GM23248 (cell line): ENCODE measurements around the gene CEACAM6. TPM values are rescaled to one million over a fixed set of nuclear protein-coding genes. Genes with fewer than 3 reads are reported as not detected.
A peak's percentile ranks its signal among the peaks of the same experiment; 100 is the strongest.
"Not testable (repeated sequence)": the region's sequence is repeated elsewhere in the genome, so short reads cannot be mapped to it uniquely, and the experiment has no call there.

Source experiments
- DNase-seq: peaks from one replicate; pipeline ENCODE4 v3.0.0-alpha.2; 2015
- H2AFZ ChIP-seq: fragments of 200-600 bp; sonication (generic); 2 replicates; pipeline ENCODE4 v1.6.1; 2016; ENCODE audit warnings: antibody characterized with exemption
- H3F3A ChIP-seq: fragments of 200-600 bp; sonication (generic); 2 replicates; pipeline ENCODE4 v1.6.1; 2016; ENCODE audit warnings: mild to moderate bottlenecking, antibody characterized with exemption, mixed run types; ENCODE audit not compliant: insufficient read depth
- H3K27ac ChIP-seq: fragments of 200-600 bp; sonication (generic); 2 replicates; pipeline ENCODE4 v1.5.1; 2016; ENCODE audit warnings: mild to moderate bottlenecking
- H3K27me3 ChIP-seq: fragments of 200-600 bp; sonication (generic); replicated peaks from 2 replicates; pipeline ENCODE4 v1.6.1; 2016; ENCODE audit warnings: mild to moderate bottlenecking; ENCODE audit not compliant: insufficient read depth
- H3K36me3 ChIP-seq: fragments of 200-600 bp; sonication (generic); 2 replicates; pipeline ENCODE4 v1.6.1; 2016; ENCODE audit warnings: low read depth, mild to moderate bottlenecking
- H3K4me1 ChIP-seq: fragments of 200-600 bp; sonication (generic); 2 replicates; pipeline ENCODE4 v1.6.1; 2016; ENCODE audit warnings: mild to moderate bottlenecking; ENCODE audit not compliant: insufficient read depth
- H3K4me2 ChIP-seq: fragments of 200-600 bp; sonication (generic); one replicate; pipeline ENCODE4 v1.6.1; 2016; ENCODE audit warnings: mild to moderate bottlenecking; ENCODE audit not compliant: unreplicated experiment
- H3K4me3 ChIP-seq: fragments of 200-600 bp; sonication (generic); 2 replicates; pipeline ENCODE4 v1.5.1; 2016; ENCODE audit warnings: mild to moderate bottlenecking
- H3K79me2 ChIP-seq: fragments of 200-600 bp; sonication (generic); 2 replicates; pipeline ENCODE4 v1.6.1; 2016; ENCODE audit warnings: mild to moderate bottlenecking; ENCODE audit not compliant: insufficient read depth
- H3K9ac ChIP-seq: fragments of 200-600 bp; sonication (generic); 2 replicates; pipeline ENCODE4 v1.6.1; 2016; ENCODE audit warnings: mild to moderate bottlenecking
- H3K9me2 ChIP-seq: fragments of 200-600 bp; sonication (generic); 2 replicates; pipeline ENCODE4 v1.6.1; 2016; ENCODE audit warnings: mixed run types, mild to moderate bottlenecking, moderate library complexity; ENCODE audit not compliant: insufficient read depth
- H3K9me3 ChIP-seq: fragments of 200-600 bp; sonication (generic); one replicate; pipeline ENCODE4 v1.6.1; 2017; ENCODE audit warnings: low read depth
- H4K20me1 ChIP-seq: fragments of 200-600 bp; sonication (generic); 2 replicates; pipeline ENCODE4 v1.6.0; 2016; ENCODE audit not compliant: insufficient read depth
- EZH2 ChIP-seq: fragments of 200-600 bp; sonication (generic); IDR thresholded peaks from 2 replicates; pipeline ENCODE4 v1.6.1; 2018; ENCODE audit warnings: antibody characterized with exemption, mild to moderate bottlenecking; ENCODE audit not compliant: insufficient read depth, poor library complexity, severe bottlenecking
- EZH2phosphoT487 ChIP-seq: fragments of 200-600 bp; sonication (generic); IDR thresholded peaks from 2 replicates; pipeline ENCODE4 v1.6.1; 2018; ENCODE audit warnings: antibody characterized with exemption, moderate library complexity, mild to moderate bottlenecking, low read depth; ENCODE audit not compliant: insufficient read depth
- WGBS, 2 experiments: methylation state at CpG; one replicate each; pipeline ENCODE4 v1.1.6; 2015 to 2017; ENCODE audit warnings: low lambda C conversion rate in 2 of 2, low coverage in 1 of 2; ENCODE audit errors: missing lambda C conversion rate in 2 of 2; 5-methylcytosine and 5-hydroxymethylcytosine counted together
- in situ Hi-C: fragments of 300-500 bp; cut with MboI; formaldehyde crosslinking; loops from 2 replicates; pipeline ENCODE4 v1.15.0; 2020
- polyA plus RNA-seq: library from polyadenylated mRNA; unstranded; fragments of >200 nt; fragmentation: Nextera tagmentation; extraction: Ambion mirVana; gene quantifications from 2 replicates; pipeline ENCODE4 v1.2.1, GENCODE V29; 2016
- total RNA-seq: library from RNA; depleted of rRNA; stranded (reverse); fragments of >200 nt; shearing (Covaris generic); gene quantifications from 2 replicates; pipeline ENCODE4 v1.2.3, GENCODE V29; 2014

Gene CEACAM6
- total and polyA plus RNA-seq, 2 experiments from 2014 or later, result not detected

GRCh38 chr19:41753159-41753558, 2.2 kb upstream of the CEACAM6 start:
- no peaks in the 10 kb centered on the region for H3K36me3 ChIP-seq
- no peak overlapping the region for H3K4me2 ChIP-seq
- H3K9me3 ChIP-seq, result no peaks in the 10 kb centered on the region
- in situ Hi-C loops, result no loop called here
- no peaks in the 10 kb centered on the region for H3K9me2 ChIP-seq
- no peak overlapping the region for H2AFZ ChIP-seq
- no peaks in the 10 kb centered on the region for H3F3A ChIP-seq
- H3K27ac ChIP-seq, result no peak overlapping the region
- H3K9ac ChIP-seq, result no peak overlapping the region
- DNase-seq, result peak; percentile 52
- 1 to 2% methylated on average over 12 of the region's 12 CpGs for whole genome bisulfite sequencing, 2 experiments
- H3K27me3 ChIP-seq, result peaks cover 15% of the 10 kb centered on the region
- no peak for TF ChIP-seq EZH2phosphoT487
- no peak overlapping the region for H3K4me3 ChIP-seq
- no peaks in the 10 kb centered on the region for H3K4me1 ChIP-seq
- H4K20me1 ChIP-seq, result no peaks in the 10 kb centered on the region
- no peaks in the 10 kb centered on the region for H3K79me2 ChIP-seq

- in situ Hi-C loops, result no loop called here
- Histone ChIP-seq H4K20me1 (no peaks in the 10 kb centered on the region), H3K9me3 (no peaks in the 10 kb centered on the region), H2AFZ (no peak overlapping the region), H3K4me3 (no peak overlapping the region), H3K9me2 (no peaks in the 10 kb centered on the region), H3K27me3 (peaks cover 12% of the 10 kb centered on the region), H3K9ac (no peak overlapping the region), H3K4me1 (no peaks in the 10 kb centered on the region), H3K36me3 (no peaks in the 10 kb centered on the region), H3F3A (no peaks in the 10 kb centered on the region), H3K4me2 (no peak overlapping the region), H3K79me2 (no peaks in the 10 kb centered on the region), H3K27ac (no peak overlapping the region)
- DNase-seq, result peak; percentile 41
- WGBS, 2 experiments, result 1 to 2% methylated on average over 4 of the region's 4 CpGs
- TF ChIP-seq EZH2phosphoT487 (no peak), EZH2 (no peak)
Measured at GRCh38 chr19:41753936-41754529, 1.3 kb upstream of the CEACAM6 start.

GRCh38 chr19:41758846-41759245, 3.5 kb downstream of the CEACAM6 start:
- H3K9ac ChIP-seq, result no peak overlapping the region
- no peak for DNase-seq
- H3K9me2 ChIP-seq, result no peaks in the 10 kb centered on the region
- no peak overlapping the region for H2AFZ ChIP-seq
- H3K79me2 ChIP-seq, result no peaks in the 10 kb centered on the region
- WGBS, 2 experiments, result 30 to 38% methylated on average over 9 of the region's 9 CpGs
- in situ Hi-C loops, result no loop called here
- H3K4me3 ChIP-seq, result no peak overlapping the region
- no peaks in the 10 kb centered on the region for H3K36me3 ChIP-seq
- TF ChIP-seq EZH2, result no peak
- no peak for TF ChIP-seq EZH2phosphoT487
- no peak overlapping the region for H3K4me2 ChIP-seq
- no peaks in the 10 kb centered on the region for H3K4me1 ChIP-seq
- no peaks in the 10 kb centered on the region for H3K9me3 ChIP-seq
- no peak overlapping the region for H3K27ac ChIP-seq
- no peaks in the 10 kb centered on the region for H4K20me1 ChIP-seq
- peaks cover 22% of the 10 kb centered on the region for H3K27me3 ChIP-seq
- no peaks in the 10 kb centered on the region for H3F3A ChIP-seq

DNA sequence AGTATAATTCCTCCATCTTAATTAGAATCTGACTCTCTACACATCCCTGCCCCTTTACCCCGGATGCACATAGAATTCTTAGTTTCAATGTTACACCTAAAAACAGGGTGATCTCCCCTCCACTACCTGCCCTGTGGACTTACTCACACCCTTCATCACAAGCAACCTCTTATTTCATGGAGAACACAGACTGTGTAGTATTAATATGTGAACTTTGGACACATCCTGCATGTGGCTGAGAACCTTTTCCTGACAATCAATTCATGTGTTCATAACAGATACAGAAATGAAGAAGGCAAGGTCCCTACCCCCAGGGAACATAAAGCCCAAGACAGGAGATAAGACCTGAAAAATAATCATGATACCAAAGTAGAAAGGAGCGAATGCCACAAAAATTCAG, 11.8 kb downstream of the CEACAM6 start:
- no peak for TF ChIP-seq EZH2
- no peak for TF ChIP-seq EZH2phosphoT487
- Histone ChIP-seq H3K4me3 (no peak overlapping the region), H3K4me1 (no peaks in the 10 kb centered on the region), H3K9me2 (no peaks in the 10 kb centered on the region), H3K9ac (no peak overlapping the region), H3K27ac (no peak overlapping the region), H3K9me3 (no peaks in the 10 kb centered on the region), H3K36me3 (no peaks in the 10 kb centered on the region), H4K20me1 (no peaks in the 10 kb centered on the region), H3F3A (no peaks in the 10 kb centered on the region), H2AFZ (no peak overlapping the region), H3K4me2 (no peak overlapping the region), H3K27me3 (peaks cover 27% of the 10 kb centered on the region), H3K79me2 (no peaks in the 10 kb centered on the region)
- DNase-seq, result no peak
- in situ Hi-C loops, result no loop called here
- WGBS, 2 experiments, result 42 to 50% methylated on average over 2 of the region's 2 CpGs

DNA sequence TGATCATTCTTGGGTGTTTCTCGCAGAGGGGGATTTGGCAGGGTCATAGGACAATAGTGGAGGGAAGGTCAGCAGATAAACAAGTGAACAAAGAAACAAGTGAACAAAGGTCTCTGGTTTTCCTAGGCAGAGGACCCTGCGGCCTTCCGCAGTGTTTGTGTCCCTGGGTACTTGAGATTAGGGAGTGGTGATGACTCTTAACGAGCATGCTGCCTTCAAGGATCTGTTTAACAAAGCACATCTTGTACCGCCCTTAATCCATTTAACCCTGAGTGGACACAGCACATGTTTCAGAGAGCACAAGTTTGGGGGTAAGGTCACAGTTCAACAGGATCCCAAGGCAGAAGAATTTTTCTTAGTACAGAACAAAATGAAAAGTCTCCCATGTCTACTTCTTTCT, 12.8 kb downstream of the CEACAM6 start:
- H3K9ac ChIP-seq, H3F3A ChIP-seq, H2AFZ ChIP-seq, DNase-seq, H3K9me3 ChIP-seq, H3K4me1 ChIP-seq, in situ Hi-C loops, H3K9me2 ChIP-seq, H4K20me1 ChIP-seq, H3K4me2 ChIP-seq, H3K4me3 ChIP-seq, H3K27ac ChIP-seq, H3K79me2 ChIP-seq, H3K36me3 ChIP-seq: not testable (repeated sequence)
- peaks cover 31% of the 10 kb centered on the region for H3K27me3 ChIP-seq
- WGBS, 2 experiments, result 36 to 44% methylated on average over 5 of the region's 5 CpGs
